ENCODE data around the gene CST1.

Gene CST1

DNA sequence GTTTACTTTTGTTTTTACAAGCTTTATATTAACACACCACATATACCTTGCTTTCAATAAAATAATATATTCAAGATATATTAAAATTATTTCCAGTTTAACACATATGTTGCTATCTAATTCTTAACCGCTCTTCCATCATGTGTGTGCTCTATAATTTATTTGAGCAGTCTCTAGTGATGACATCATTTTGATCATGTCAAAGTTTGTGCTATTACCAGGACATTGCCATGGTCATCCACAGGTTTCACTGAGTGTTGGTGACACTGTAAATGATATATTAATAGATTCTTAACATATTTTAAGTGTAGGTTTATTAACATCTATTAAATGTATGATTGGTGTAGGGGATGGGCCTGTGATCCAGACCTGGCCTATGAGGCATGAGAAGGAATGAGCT, 44.8 kb downstream of the CST1 start:
- Mint-ChIP-seq H3K36me3 (ENCODE audit: low read depth) (no peaks in the 10 kb centered on the region), H3K27me3 (peaks cover 2% of the 10 kb centered on the region), H3K4me3 (no peak overlapping the region), H3K27ac (no peak overlapping the region), H3K9me3 (no peaks in the 10 kb centered on the region), H3K4me1 (ENCODE audit: low read depth) (no peaks in the 10 kb centered on the region)
- no peak for DNase-seq

DNA sequence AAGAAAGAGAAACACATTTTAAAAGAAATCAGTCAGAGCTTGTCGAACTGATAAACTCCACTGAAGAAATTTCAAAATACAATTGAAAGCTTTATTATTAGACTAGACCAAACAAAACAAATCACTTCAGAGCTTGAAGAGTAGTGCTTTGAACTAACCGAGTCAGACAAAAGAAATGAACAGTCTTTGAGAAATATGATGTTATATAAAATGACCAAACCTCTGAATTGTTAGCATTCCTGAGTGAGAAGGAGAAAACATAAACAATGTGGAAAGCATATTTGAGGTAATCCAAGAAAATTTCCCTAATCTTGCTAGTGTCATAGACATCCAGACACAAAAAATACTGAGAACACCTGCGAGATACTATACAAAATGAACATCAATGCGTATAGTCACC, 48.7 kb downstream of the CST1 start:
- Mint-ChIP-seq H3K4me3 (no peak overlapping the region), H3K27me3 (peaks cover 5% of the 10 kb centered on the region), H3K27ac (no peak overlapping the region), H3K36me3 (ENCODE audit: low read depth) (no peaks in the 10 kb centered on the region), H3K9me3 (no peaks in the 10 kb centered on the region), H3K4me1 (ENCODE audit: low read depth) (no peaks in the 10 kb centered on the region)
- no peak for DNase-seq

DNA sequence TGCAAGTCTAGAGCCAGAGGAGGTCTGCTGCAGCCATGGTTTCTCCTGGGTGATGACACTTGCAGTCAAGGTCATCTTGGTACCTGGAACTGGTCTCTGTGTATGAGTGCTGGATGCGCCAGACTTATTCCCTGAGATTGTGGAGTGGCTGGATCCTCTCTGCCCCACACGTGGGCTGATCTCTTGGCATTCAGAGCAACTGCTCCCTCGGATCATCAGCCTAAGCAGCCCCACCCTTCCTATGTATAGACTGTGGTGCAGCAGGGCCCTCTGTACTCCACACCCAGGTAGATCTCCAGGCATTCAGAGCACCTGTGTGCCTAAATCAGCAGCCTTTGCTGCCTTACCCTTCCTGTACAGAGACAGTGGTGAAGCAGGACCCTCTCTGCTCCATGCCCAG, 49.8 kb downstream of the CST1 start:
- no peaks in the 10 kb centered on the region for H3K9me3 Mint-ChIP-seq
- DNase-seq = no peak
- no peaks in the 10 kb centered on the region for H3K4me1 Mint-ChIP-seq (ENCODE audit: low read depth)
- no peaks in the 10 kb centered on the region for H3K36me3 Mint-ChIP-seq (ENCODE audit: low read depth)
- no peak overlapping the region for H3K4me3 Mint-ChIP-seq
- H3K27me3 Mint-ChIP-seq = peaks cover 5% of the 10 kb centered on the region
- no peak overlapping the region for H3K27ac Mint-ChIP-seq

DNA sequence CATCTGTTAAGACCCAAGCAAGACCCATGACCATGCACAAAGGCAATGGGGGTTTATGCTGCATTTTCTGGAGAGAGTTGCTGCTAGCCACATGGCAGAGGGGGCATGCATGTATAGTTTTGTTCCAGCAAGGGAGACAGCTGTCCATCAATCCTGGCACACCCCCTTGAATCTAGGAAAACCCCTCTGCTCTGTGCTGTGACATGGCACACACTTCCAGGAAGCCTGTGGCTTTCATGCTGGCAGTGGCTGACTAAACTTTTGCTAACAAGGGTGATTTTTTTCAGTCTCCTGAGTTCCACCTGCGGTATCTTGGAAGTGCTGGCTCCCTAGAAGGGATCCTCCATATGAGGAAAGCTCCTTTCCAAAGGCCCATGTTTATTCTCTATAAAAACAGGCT, 52.8 kb downstream of the CST1 start:
- H3K4me1 Mint-ChIP-seq (ENCODE audit: low read depth) = no peaks in the 10 kb centered on the region
- H3K9me3 Mint-ChIP-seq = no peaks in the 10 kb centered on the region
- H3K27ac Mint-ChIP-seq = no peak overlapping the region
- H3K36me3 Mint-ChIP-seq (ENCODE audit: low read depth) = no peaks in the 10 kb centered on the region
- no peak for DNase-seq
- H3K4me3 Mint-ChIP-seq = no peak overlapping the region
- H3K27me3 Mint-ChIP-seq = peaks cover 3% of the 10 kb centered on the region
